Kidney epithelial cell (primary cell): ENCODE measurements around the gene SCN9A. TPM values are rescaled to one million over a fixed set of nuclear protein-coding genes. Genes with fewer than 3 reads are reported as not detected.
"Not testable (repeated sequence)": the region's sequence is repeated elsewhere in the genome, so short reads cannot be mapped to it uniquely, and the experiment has no call there.

Experiments
- DNase-seq: peaks from one replicate; pipeline ENCODE4 v3.0.0-alpha.2; 2010; ENCODE audit warnings: low read depth
- H3K27me3 ChIP-seq: 2 replicates; pipeline ENCODE4 v1.6.0; 2011; ENCODE audit warnings: low read length; ENCODE audit not compliant: control insufficient read depth, insufficient read depth
- H3K36me3 ChIP-seq: 2 replicates; pipeline ENCODE4 v1.5.1; 2011; ENCODE audit warnings: low read length; ENCODE audit not compliant: control insufficient read depth, insufficient read depth
- H3K4me3 ChIP-seq: 2 replicates; pipeline ENCODE4 v1.5.1; 2011; ENCODE audit warnings: low read depth, mild to moderate bottlenecking, control low read depth, low read length
- total RNA-seq: library from RNA; depleted of rRNA; stranded (reverse); fragments of >200 nt; gene quantifications from 2 replicates; pipeline ENCODE4 v1.2.3, GENCODE V29; 2015
- TF ChIP-seq, protein P1 (sequence below): IDR thresholded peaks from 2 replicates; pipeline ENCODE4 v1.5.1; 2011; ENCODE audit warnings: mild to moderate bottlenecking, moderate library complexity, low read length, control low read depth, inconsistent platforms; ENCODE audit not compliant: insufficient read depth, poor library complexity, severe bottlenecking

SCN9A gene
- total RNA-seq, 1 donor from 2014 or later: 8.1 TPM

- no peak for DNase-seq
- TF ChIP-seq, protein P1, sequence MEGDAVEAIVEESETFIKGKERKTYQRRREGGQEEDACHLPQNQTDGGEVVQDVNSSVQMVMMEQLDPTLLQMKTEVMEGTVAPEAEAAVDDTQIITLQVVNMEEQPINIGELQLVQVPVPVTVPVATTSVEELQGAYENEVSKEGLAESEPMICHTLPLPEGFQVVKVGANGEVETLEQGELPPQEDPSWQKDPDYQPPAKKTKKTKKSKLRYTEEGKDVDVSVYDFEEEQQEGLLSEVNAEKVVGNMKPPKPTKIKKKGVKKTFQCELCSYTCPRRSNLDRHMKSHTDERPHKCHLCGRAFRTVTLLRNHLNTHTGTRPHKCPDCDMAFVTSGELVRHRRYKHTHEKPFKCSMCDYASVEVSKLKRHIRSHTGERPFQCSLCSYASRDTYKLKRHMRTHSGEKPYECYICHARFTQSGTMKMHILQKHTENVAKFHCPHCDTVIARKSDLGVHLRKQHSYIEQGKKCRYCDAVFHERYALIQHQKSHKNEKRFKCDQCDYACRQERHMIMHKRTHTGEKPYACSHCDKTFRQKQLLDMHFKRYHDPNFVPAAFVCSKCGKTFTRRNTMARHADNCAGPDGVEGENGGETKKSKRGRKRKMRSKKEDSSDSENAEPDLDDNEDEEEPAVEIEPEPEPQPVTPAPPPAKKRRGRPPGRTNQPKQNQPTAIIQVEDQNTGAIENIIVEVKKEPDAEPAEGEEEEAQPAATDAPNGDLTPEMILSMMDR: no peak
- Histone ChIP-seq H3K27me3 (no peaks in the 10 kb centered on the region), H3K36me3 (no peaks in the 10 kb centered on the region), H3K4me3 (no peak overlapping the region)
Measured at GRCh38 chr2:166364476-166365161, 11.1 kb downstream of the SCN9A start.

GRCh38 chr2:166361351-166362153 lies 14.2 kb downstream of the SCN9A start:
- TF ChIP-seq, protein P1: peak; percentile 65
- H3K36me3 ChIP-seq: no peaks in the 10 kb centered on the region
- DNase-seq: no peak
- no peak overlapping the region for H3K4me3 ChIP-seq
- H3K27me3 ChIP-seq: no peaks in the 10 kb centered on the region

DNA sequence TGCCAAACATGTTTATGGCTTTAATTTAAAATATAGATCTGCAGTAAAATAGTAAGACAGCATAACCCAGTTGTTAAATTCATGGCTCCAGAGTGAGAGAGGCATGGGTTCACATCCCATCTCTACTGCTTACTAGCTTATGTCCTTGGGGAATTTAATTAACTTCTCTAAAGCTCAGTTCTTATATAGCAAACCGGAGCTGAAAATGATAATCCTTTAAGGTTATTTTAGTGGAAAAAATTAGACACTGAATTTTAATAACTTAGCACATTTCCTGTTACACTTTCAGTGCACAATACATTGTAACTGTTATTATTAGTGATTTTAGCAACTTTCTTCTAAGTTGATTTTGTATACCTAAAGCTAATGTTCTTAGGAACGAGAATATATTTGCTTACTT lies 14.8 kb downstream of the SCN9A start:
- no peak for DNase-seq
- Histone ChIP-seq H3K36me3 (no peaks in the 10 kb centered on the region), H3K4me3 (no peak overlapping the region), H3K27me3 (no peaks in the 10 kb centered on the region)
- TF ChIP-seq, protein P1: no peak

GRCh38 chr2:166360426-166360825 lies 15.3 kb downstream of the SCN9A start:
- Histone ChIP-seq H3K27me3 (no peaks in the 10 kb centered on the region), H3K36me3 (no peaks in the 10 kb centered on the region), H3K4me3 (no peak overlapping the region)
- DNase-seq: no peak
- TF ChIP-seq, protein P1: no peak

DNA sequence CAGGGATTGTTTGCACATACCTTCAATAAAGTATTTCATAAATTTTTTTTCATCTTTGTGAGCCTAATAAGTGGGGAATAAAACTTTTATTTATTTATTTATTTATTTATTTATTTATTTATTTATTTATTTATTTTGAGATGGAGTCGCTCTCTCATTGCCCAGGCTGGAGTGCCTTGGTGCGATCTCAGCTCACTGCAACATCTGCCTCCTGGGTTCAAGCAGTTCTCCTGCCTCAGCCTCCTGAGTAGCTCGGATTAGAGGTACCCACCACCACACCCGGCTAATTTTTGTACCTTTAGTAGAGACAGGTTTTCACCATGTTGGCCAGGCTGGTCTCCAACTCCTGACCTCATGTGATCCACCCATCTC lies 17.8 kb downstream of the SCN9A start:
- not testable (repeated sequence) for DNase-seq, H3K4me3 ChIP-seq, H3K36me3 ChIP-seq, H3K27me3 ChIP-seq

DNA sequence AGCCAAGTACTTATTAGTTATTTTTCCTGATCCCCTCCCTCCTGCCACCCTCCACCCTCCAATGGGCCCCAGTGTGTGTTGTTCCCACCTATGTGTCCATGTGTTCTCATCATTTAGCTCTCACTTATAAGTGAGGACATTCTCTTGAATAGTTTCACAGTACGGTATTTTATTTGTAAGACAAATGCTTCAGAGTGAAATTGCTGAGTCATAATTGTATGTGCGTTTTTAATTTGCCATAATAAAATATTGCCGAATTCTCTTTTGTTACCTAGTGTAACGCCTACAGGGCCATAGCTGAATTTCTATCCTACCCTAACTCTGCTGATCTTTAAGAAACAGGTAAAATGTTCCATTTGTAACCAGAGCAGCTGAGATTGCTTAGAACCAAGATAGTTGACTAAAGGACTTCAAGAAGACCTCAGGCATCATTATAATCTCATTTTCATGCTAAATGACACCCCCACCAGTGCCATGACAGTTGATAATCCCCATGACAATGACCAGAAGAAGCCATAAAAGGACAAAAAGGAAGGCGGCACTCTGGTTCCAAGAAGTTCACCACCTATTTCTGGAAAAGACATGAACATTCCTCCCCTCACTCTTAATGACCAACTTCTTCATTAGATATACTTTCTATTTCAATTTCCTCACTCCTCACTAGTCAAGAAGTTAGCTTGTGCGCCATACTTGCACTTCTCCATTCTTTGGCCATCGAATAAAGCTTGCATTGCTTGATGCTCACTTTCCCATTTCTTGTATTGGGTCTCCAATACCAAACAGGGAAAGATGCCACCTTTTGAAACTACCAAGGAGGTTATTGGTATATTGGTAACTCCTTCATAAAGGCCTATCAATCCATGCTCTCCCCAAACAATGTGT lies 18.4 kb downstream of the SCN9A start:
- Histone ChIP-seq H3K27me3 (no peaks in the 10 kb centered on the region), H3K4me3 (no peak overlapping the region), H3K36me3 (no peaks in the 10 kb centered on the region)
- no peak for DNase-seq
- TF ChIP-seq, protein P1: no peak
